NT2/D1 (cell line): ENCODE data around the gene EXOC3L4.

Experiments used
- DNase-seq: peaks from one replicate; pipeline ENCODE4 v3.0.0-alpha.2; 2011; ENCODE audit warnings: low read depth, low spot score
- H3K27me3 ChIP-seq: 2 replicates; pipeline ENCODE4 v1.6.0; 2011; ENCODE audit warnings: mild to moderate bottlenecking; ENCODE audit not compliant: insufficient read length, insufficient read depth
- H3K36me3 ChIP-seq: 2 replicates; pipeline ENCODE4 v1.6.1; 2011; ENCODE audit warnings: mild to moderate bottlenecking, low read length, mixed read lengths; ENCODE audit not compliant: insufficient read depth, insufficient read length
- H3K4me1 ChIP-seq: 2 replicates; pipeline ENCODE4 v1.5.1; 2011; ENCODE audit not compliant: insufficient read depth, insufficient read length
- H3K4me3 ChIP-seq: 2 replicates; pipeline ENCODE4 v1.5.1; 2011; ENCODE audit warnings: low read depth; ENCODE audit not compliant: insufficient read length
- H3K9ac ChIP-seq: 2 replicates; pipeline ENCODE4 v1.6.0; 2011; ENCODE audit warnings: low read depth; ENCODE audit not compliant: insufficient read length
- H3K9me3 ChIP-seq: 2 replicates; pipeline ENCODE4 v1.5.1; 2011; ENCODE audit warnings: mild to moderate bottlenecking, low read length; ENCODE audit not compliant: insufficient read depth
- SUZ12 ChIP-seq: IDR thresholded peaks from 2 replicates; pipeline ENCODE4 v1.6.1; 2011; ENCODE audit not compliant: insufficient read length, insufficient read depth; ENCODE audit errors: extremely low read depth
- YY1 ChIP-seq: IDR thresholded peaks from 2 replicates; pipeline ENCODE4 v1.6.1; 2011; ENCODE audit not compliant: insufficient read length, insufficient read depth
- ZNF274 ChIP-seq: IDR thresholded peaks from 2 replicates; pipeline ENCODE4 v1.6.1; 2011; ENCODE audit warnings: mild to moderate bottlenecking, low read depth, low read length

Gene EXOC3L4

GRCh38 chr14:103132381-103133209 lies 38.1 kb downstream of the EXOC3L4 start:
- Histone ChIP-seq H3K27me3 (no peaks in the 10 kb centered on the region), H3K4me3 (no peak overlapping the region), H3K9me3 (no peaks in the 10 kb centered on the region), H3K4me1 (peaks cover 20% of the 10 kb centered on the region), H3K9ac (no peak overlapping the region), H3K36me3 (peaks cover 85% of the 10 kb centered on the region)
- DNase-seq: no peak
- TF ChIP-seq ZNF274: no peak
- TF ChIP-seq SUZ12: no peak
- no peak for TF ChIP-seq YY1

GRCh38 chr14:103133210-103134140 lies 39.0 kb downstream of the EXOC3L4 start:
- Histone ChIP-seq H3K4me1 (peaks cover 24% of the 10 kb centered on the region), H3K36me3 (peaks cover 77% of the 10 kb centered on the region), H3K27me3 (no peaks in the 10 kb centered on the region), H3K9me3 (no peaks in the 10 kb centered on the region), H3K4me3 (no peak overlapping the region), H3K9ac (no peak overlapping the region)
- no peak for DNase-seq
- TF ChIP-seq SUZ12: no peak
- no peak for TF ChIP-seq YY1
- no peak for TF ChIP-seq ZNF274

GRCh38 chr14:103134405-103134804 lies 39.9 kb downstream of the EXOC3L4 start:
- peaks cover 69% of the 10 kb centered on the region for H3K36me3 ChIP-seq
- TF ChIP-seq YY1 (no peak), SUZ12 (no peak)

GRCh38 chr14:103134919-103135318 lies 40.4 kb downstream of the EXOC3L4 start:
- Histone ChIP-seq H3K4me1 (peaks cover 13% of the 10 kb centered on the region), H3K4me3 (no peak overlapping the region), H3K9ac (no peak overlapping the region), H3K36me3 (peaks cover 64% of the 10 kb centered on the region), H3K27me3 (no peaks in the 10 kb centered on the region), H3K9me3 (no peaks in the 10 kb centered on the region)
- TF ChIP-seq ZNF274 (no peak), YY1 (no peak), SUZ12 (no peak)
- no peak for DNase-seq

More at GRCh38 chr14:103134405-103134804, 39.9 kb downstream of the EXOC3L4 start:
- no peaks in the 10 kb centered on the region for H3K9me3 ChIP-seq
- H3K4me3 ChIP-seq: no peak overlapping the region
- H3K27me3 ChIP-seq: no peaks in the 10 kb centered on the region
- peaks cover 18% of the 10 kb centered on the region for H3K4me1 ChIP-seq
- DNase-seq: no peak
- no peak overlapping the region for H3K9ac ChIP-seq

- Histone ChIP-seq H3K4me1 (peaks cover 11% of the 10 kb centered on the region), H3K4me3 (no peak overlapping the region), H3K9ac (no peak overlapping the region), H3K36me3 (peaks cover 57% of the 10 kb centered on the region), H3K9me3 (no peaks in the 10 kb centered on the region), H3K27me3 (no peaks in the 10 kb centered on the region)
- DNase-seq: no peak
- TF ChIP-seq SUZ12: no peak
- no peak for TF ChIP-seq ZNF274
- TF ChIP-seq YY1: no peak
Observed at GRCh38 chr14:103135333-103136260, 41.1 kb downstream of the EXOC3L4 start.

GRCh38 chr14:103136388-103137271 lies 42.1 kb downstream of the EXOC3L4 start:
- no peak overlapping the region for H3K9ac ChIP-seq
- no peaks in the 10 kb centered on the region for H3K27me3 ChIP-seq
- no peak for DNase-seq
- peaks cover 48% of the 10 kb centered on the region for H3K36me3 ChIP-seq
- TF ChIP-seq SUZ12 (no peak), YY1 (no peak), ZNF274 (no peak)
- no peaks in the 10 kb centered on the region for H3K9me3 ChIP-seq
- H3K4me3 ChIP-seq: no peak overlapping the region
- H3K4me1 ChIP-seq: peaks cover 9% of the 10 kb centered on the region
